HG03025 (cell line): ENCODE data around the gene TENT5A.
A peak's percentile ranks its signal among the peaks of the same experiment; 100 is the strongest.
"Not testable (repeated sequence)": the region's sequence is repeated elsewhere in the genome, so short reads cannot be mapped to it uniquely, and the experiment has no call there.

ENCODE experiments used
- ATAC-seq: cut with Tn5 transposase; IDR thresholded peaks from one replicate; pipeline ENCODE4 v1.9.1; 2021; ENCODE audit warnings: mild to moderate bottlenecking, moderate library complexity; ENCODE audit not compliant: unreplicated experiment, low FRiP score

The TENT5A gene

DNA sequence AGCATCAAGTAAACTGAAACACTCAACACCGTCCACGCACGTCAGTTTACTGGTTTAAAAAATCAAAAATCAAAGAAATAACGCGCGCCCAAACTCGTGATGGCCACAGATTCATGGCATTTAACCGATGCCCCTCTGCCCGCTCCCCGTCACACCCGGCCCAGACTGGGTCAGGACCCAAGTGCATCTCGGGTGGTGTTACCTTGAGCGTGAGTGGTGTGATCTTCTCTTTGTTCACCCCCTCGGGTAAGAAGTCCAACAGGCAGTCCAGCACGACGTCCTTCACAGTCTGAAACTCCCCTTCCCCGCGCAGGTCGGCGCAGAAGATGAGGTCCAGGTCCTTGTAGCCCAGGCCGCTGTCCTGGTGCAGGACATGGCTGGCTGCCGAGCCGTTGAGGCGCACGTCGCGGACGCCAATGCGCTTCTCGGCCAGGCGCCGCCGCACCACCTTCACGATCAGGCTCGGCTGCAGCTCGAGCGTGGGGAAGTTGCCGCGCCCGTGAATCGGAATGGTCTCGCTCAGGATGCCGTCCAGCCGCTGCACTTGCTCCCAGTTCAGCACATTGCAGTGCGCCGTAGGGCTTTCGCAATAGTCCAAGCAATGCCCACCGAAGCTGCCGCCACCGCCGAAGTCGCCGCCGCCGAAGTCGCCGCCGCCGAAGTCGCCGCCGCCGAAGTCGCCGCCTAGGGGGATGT lies 945 bp downstream of the TENT5A start:
- ATAC-seq, result no peak

DNA sequence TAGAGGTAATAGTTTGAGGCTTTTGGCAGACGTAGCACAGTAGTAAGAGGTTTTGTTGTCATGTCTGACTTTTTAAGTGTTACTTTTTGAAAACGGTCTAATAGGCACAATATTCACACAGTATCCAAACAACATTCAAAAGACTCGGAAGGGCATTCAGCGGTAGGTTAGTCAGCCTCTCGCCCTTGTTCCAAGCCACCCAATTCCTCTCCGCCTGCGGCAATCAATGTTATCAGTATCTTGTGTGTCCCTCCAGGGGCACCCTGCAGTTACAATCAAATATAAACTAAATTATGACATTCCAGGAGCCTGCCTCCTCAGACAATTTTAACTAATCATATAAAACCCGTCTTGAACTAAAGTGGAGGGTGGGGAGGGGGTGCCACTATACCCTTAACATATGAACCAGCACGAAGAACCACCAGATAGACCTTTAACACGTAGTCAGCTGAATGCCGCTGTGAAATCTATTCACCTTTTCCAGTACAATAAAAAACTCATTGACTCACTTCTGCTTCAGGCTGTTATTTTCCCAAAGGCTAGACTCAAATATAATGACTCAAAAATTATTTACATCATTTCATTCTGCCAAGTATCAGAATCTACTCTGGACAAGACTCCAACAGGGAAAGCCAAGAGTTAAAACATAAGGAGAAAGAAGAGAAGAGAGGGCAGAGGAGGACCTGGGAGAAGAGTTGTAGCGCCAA lies 1.6 kb downstream of the TENT5A start:
- no peak for ATAC-seq

DNA sequence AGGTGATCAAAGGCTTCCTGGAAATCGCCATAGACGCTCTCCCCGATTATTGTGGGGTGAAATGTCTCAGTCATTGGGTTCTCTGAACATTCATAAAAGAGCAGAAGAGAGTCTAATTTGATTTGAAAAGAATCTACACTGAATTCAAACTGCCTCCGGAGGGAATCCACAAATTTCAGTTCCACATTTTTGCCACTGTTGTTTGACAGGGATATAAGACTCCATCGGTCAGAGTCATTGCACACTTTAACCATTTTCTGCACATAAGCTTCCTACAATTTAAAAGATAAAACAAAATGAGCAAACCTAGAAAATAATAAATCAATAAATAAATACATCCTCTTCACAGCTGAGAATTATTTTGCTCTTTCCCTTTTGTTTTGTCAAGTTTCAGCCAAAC lies 2.3 kb downstream of the TENT5A start:
- no peak for ATAC-seq

DNA sequence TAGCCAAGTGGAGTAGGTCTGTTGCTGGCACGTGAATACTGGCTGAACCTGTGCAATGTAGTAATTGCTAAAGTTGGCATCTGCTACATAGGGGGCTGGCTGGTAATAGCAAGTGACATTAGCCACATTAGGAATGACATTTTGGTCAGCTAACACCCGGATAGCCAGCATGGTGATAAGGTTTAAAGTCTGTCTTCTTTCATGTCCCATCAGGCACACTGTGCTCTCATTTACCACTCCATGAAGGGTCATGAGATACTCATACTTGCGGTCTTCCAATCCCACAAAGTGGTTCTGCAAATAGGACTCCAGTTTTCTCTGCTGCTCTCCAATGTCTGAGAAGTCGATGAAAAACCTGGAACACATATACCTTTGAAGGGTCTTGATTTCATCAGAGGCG lies 2.8 kb downstream of the TENT5A start:
- ATAC-seq, result no peak

DNA sequence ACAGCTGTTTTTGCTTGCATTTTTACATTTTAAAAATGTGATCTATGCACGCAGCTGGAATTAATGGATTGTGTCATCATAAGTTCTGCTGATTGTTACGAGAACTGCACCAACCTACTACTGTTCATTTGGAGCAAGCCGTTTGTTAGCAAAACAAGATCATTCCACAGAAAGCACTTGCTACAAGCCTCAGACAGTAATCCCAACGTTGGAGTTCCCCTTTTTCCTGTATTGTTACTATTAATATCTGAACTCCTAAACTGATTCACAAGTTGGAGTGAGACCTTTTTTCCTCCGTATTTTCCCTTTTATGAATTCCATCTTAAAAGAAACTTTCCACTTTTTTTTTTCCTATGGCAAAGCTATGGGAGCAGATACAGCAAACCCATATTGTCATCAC lies 3.5 kb downstream of the TENT5A start:
- no peak for ATAC-seq

DNA sequence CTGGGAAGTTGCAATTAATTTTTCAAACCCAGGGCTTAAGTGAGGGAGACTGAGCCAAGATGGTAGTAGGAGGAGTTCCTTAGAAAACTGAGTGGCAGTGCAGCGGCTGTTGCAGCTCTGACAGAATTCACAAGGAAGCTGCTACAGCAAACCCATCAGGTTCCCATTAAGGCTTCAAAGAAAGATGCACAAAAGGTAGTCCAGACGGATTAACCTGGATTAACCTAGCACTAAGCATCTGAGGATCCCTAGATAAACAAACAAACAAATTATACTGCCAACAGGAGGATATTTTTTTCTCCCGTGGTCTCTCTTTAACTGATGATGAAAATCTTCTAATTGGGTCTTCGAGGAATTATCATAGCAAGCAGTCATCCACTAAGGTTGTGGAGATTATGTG lies 5.2 kb downstream of the TENT5A start:
- no peak for ATAC-seq

DNA sequence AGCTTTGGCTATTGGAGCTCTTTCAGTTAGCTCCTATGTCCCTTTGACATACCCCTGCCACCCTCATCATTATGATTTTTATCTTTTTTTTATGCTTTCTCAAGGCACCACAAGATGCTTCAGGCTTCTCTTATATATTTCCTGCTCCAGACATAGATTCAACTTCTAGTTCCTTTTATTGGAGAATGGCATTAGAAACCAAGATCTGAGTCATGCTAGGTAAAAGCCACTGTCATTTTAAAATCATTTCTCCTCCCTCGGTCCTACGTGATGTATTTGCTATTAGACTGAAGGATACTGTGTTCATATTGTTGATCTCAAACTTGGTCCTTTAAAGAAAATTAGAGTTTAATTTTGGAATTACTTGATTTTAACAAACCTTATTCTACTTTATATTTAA lies 8.3 kb downstream of the TENT5A start:
- ATAC-seq, result no peak

DNA sequence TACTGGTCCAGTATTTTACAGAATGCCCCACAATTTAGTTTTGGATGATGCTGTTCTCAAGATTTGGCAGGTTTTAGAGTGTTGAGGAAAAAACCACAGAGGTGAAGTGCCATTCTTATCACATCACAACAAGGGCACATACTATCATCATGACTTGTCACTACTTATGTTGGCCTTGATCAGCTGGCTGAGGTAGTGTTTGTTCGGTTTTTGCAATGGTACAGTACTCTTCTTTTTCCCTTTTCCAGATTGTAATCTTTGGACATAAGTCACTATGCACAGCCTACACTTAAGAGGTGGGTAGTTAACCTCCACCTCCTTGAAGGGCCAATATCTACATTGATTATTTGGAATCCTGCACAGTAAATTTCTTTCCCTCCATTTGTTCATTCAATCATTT lies 8.8 kb downstream of the TENT5A start:
- no peak for ATAC-seq

DNA sequence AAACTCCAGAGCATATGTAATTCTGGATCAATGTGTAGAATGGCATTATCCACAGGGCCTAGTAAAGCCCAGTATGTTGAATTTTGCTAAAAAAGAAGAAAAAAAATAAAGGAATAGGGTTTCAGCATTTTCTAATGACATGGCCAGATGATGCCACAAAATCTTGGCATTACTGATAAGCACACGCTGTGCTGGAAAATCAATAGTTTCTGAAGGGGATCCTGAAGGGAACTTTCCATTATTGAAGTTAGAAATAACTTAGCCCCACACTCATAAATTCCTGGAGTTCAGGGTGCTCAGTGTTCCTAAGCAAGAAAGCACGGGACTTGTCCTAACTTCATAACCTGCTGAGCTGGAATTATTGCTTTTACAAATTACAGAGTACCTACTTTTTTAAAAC lies 10.8 kb downstream of the TENT5A start:
- no peak for ATAC-seq

DNA sequence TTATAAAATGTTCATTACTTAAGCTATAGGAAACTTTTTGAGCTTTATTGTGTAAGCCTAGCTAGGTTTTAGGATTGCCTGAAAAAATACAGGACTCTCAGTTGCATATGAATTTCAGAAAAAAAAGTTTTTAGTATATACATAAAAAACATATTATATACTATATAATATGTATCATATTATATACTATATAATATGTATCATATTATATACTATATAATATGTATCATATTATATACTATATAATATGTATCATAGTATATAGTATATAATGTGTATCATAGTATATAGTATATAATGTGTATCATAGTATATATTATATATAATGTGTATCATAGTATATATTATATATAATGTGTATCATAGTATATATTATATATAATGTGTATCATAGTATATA lies 11.9 kb downstream of the TENT5A start:
- not testable (repeated sequence) for ATAC-seq

DNA sequence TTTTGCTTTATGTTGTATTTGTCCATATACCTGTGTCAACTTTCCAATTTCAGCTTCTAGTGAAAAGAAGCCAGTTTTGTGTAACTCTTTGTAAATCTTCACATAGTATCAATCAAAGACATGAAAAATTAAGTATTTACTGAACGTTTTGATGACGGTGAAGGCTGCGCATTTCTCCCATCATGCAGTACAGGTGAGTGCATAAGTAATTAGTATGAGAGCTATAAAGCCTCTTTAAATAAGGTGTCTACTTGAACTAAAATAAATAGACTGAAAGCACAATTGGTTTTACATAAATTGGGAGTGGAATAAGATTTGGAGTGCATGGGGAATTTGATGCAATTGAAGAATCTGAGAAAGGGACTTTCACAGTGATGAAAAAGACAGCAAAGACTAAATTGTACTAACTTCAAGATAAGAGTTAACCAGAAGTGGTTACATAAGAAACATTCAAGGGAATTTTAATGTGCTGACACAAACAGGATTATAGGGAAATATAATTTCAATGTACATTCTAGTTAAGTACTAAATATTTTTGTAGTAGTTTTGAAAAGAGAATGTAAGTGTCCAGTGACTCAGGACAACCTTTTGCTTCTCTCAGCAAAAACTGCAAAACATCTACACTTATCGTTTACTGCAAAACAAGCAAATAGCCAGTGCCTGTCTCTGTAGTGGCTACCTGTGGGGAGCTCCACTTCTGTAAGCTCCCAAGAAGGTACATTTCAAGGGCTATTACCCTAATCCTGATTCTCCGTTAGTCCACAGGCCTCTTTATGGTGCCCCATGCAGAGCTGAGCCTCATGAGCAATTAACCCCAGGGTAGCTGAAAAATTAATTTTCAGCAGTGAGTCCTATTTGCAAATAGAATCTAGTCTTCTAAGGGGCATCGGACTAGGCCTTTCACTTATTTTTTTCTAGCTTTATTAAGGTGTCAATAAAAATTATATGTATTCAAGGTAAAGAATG lies 13.0 kb downstream of the TENT5A start:
- ATAC-seq, result no peak

DNA sequence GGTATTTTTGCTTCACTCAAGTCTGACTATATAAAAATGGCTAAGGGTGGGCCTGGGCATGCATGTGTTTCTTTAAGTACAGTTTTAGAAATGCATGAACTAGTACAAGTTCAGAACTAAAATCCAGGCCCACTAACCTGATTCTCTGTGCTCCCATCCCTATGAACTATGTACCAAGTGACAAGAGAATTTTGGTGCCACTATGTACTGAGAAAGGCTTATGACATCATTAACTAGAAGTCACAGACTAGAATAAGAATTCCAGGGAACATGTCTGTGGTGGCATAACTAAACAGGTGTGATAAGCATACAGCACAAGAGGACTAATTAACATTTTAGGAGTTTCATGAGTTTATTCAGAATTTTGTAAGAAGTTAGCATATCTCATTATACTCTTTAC lies 16.1 kb downstream of the TENT5A start:
- ATAC-seq, result no peak

DNA sequence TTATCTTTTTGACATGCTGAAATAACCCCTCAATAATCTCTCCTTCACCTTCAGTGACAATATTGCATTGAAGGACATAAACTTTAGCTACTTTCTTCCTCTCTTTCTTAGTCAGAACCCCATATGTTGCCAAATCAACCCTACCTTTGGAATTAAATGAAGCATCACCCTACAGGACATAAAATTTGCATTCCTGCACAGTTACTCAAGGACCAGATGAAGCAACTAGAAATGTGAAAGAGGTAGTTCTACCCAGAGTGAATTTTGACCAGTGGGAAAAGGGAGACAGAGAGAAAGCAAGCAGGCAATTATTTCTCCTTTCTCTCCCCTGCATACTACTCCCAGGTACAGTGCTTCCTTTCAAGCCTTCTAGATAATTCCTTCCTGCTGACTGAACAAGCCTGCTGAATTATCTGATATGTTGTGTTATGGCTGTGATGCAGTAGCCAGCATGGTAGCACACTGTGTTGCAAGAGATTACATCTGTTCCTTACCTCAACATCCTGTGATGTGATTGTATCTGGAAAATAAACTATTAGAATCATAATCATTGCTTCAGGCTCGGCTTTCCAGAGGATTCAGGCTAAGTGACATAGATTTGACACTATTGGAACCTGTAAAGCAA lies 16.6 kb downstream of the TENT5A start:
- no peak for ATAC-seq

DNA sequence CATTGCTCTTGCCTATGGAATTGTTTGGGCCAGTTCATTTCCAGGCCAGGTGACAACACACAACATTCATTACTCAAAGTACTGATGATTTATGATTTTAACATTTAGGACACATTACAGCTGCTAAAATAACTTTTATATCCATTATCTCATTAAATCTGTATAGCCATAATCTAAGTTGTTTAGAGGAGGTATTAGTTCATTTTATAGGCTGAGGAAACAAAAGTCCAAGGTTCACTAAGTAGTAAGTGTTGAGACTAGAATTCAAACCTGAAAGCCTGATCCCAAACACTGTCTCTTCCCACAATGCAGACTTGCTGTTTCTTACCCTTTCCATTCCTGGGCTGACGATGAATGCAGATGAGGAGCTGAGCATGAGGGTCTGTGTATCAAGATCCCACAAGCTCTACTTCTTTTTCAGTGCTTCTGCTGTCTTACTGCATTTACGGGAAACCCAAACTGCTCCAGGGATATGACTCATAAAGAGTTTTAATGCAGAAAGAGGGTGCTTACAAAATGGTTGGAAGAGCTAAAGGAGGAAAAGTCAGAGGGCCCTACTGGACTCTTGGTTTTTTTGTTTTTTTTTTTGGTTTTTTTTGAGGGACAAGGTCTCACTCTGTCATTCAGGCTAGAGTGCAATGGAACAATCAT lies 17.9 kb downstream of the TENT5A start:
- no peak for ATAC-seq

DNA sequence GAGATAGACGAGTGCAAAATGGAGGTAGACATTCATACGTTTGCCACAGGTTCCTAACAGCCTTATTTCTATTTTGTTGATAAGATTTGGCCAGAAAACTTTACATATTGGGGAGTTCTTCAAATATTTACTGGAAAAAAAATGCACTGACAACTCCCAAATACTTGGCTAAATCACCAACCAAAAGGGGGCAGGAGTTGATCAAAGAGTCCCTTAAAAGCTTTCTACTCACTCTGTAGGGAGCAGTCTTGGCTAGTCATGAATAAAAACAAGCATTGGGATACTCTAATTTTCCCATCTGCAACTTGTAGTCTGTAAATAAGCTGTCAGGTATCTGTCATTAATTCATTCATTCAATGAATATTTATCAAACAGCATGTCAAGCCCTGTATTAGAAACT lies 18.4 kb downstream of the TENT5A start:
- ATAC-seq, result no peak

DNA sequence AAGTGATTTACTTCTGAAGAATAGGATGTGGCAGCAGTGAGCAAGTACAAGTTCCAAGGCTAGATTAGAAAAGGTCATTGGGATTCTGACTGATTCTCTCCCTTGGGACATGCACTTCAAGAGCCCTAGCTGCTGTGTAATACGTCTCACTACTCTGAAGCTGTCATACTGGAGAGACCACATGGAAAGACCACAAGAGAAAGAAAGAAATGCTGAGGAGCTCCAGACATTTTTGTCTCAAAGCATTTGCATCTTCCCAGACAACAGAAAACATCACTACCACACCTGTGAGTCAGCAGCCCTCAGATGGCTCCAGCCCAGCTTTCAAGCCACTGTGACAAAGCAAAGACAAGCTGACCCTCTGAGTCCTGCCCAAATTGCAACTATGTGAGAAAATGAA lies 20.7 kb downstream of the TENT5A start:
- ATAC-seq, result no peak

DNA sequence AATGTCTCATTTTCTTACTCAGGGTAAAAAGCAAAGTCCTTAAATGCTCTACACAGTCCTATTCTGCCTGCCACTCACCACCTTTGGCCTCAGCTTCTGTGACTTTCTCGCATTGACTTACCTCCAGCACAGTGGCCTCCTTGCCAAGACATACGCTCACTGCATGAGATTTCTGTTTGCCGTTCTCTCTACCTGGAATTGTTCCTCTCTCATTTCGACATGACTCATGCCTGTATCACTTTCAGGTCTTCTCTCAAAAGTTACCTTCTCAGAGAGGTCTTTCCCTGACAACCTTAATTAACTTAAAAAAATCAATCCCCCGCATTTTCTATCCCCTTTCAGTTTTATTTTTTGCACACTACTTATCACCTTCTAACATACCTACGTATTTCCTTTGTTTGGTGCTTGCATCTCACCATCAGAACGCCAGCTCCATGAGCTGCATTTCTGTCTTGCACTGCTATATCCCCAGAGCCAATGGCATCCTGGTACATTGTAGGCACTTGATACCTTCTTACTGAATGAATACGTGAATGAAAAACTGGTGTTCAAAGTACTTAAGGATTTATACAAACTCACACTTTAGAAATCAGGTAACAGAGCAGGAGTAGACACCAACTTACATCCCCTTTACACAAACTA lies 24.5 kb downstream of the TENT5A start:
- peak; percentile 70 for ATAC-seq

DNA sequence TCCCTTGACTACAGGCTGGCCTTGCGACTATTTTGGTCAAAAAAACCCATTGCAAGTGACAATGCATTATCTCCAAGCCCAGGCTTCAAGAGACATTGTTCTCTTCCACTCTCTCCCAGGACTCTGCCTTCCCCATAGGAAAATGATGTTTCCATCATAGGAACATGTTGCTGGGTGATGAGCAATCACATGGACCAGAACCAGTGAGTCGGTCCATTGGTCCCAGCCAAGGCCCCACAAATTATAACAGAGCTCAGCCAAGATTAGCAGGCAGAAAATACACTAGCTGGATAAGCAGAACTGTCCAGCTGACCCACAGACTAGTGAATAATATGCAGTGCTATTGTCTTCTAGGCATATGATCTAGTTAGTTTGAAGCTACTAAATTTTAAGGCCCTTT lies 27.4 kb downstream of the TENT5A start:
- no peak for ATAC-seq

DNA sequence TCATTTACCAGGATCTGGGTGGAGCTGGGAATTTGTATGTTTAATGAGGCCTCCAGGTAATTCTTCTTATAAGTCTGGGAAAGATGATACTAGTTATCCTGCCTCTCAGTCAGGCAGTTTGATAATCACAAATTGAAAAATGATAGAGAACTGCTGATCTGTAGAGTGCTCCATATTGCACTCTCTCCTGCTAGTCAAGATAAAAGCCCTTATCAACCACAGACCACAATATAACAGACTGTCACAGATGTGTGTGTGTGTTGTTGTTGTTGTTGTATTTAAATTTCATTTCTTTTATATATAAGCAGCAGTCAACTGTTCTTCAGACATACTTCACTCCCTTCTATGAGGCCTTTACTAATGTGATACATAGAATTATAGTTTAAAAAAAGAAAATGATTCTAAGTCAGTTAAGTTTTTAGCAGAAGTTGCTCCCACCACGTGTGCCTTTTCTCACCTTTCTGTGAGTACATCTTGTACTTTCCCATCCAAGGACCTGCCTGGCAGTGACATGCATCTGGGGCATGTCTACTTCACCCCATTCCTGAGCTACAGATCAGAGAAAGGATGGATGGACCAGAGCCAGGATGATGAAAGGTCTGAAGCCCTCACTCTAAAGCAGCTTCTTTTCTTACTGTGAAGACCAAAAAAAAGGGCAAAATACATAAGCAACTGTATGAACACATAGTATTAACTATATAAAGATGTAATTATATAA lies 29.8 kb downstream of the TENT5A start:
- no peak for ATAC-seq
